Measurements from ENCODE around the gene BANK1. TPM values are rescaled to one million over a fixed set of nuclear protein-coding genes. Genes with fewer than 3 reads are reported as not detected.
A peak's percentile ranks its signal among the peaks of the same experiment; 100 is the strongest.

The BANK1 gene
- total RNA-seq, 1 donor from 2014 or later: 12.6 TPM

DNA sequence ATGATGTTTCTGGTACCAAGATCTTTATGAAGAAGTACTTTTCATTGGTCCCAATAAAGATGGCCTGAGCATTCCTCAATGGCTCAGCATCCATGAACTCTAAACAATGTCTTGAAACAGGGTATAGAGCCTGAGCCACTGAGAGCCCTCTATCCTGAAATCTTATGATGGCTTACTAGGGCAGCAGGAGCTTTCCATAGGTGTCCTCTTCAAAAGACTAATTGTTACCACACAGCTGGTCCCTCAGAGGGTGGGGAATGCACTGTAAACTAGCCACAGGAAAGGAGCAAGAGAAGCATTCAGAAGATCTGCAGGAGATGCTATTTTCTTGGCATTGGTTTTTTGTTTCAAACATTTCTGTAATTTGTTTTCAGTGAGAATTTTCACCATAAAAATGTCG is 5.6 kb upstream of the BANK1 start:
- H3K27ac ChIP-seq: no peak overlapping the region
- DNase-seq: no peak
- no peak overlapping the region for H3K4me3 ChIP-seq
- H3K9me3 ChIP-seq: no peaks in the 10 kb centered on the region
- no peak for ATAC-seq
- H3K27me3 ChIP-seq: no peaks in the 10 kb centered on the region
- H3K36me3 ChIP-seq: no peaks in the 10 kb centered on the region
- intact Hi-C loops (cut with DNase I): no loop called here
- TF ChIP-seq, protein P1, sequence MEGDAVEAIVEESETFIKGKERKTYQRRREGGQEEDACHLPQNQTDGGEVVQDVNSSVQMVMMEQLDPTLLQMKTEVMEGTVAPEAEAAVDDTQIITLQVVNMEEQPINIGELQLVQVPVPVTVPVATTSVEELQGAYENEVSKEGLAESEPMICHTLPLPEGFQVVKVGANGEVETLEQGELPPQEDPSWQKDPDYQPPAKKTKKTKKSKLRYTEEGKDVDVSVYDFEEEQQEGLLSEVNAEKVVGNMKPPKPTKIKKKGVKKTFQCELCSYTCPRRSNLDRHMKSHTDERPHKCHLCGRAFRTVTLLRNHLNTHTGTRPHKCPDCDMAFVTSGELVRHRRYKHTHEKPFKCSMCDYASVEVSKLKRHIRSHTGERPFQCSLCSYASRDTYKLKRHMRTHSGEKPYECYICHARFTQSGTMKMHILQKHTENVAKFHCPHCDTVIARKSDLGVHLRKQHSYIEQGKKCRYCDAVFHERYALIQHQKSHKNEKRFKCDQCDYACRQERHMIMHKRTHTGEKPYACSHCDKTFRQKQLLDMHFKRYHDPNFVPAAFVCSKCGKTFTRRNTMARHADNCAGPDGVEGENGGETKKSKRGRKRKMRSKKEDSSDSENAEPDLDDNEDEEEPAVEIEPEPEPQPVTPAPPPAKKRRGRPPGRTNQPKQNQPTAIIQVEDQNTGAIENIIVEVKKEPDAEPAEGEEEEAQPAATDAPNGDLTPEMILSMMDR (IDR thresholded peaks at IDR 0.05): no peak
- H3K4me1 ChIP-seq: no peaks in the 10 kb centered on the region

GRCh38 chr4:101785486-101785885 is 5.0 kb upstream of the BANK1 start:
- ATAC-seq: no peak
- no peak for DNase-seq
- intact Hi-C loops (cut with DNase I): no loop called here
- no peak overlapping the region for H3K4me3 ChIP-seq
- no peaks in the 10 kb centered on the region for H3K4me1 ChIP-seq
- H3K27me3 ChIP-seq: no peaks in the 10 kb centered on the region
- TF ChIP-seq, protein P1 (IDR thresholded peaks at IDR 0.05): no peak
- no peak overlapping the region for H3K27ac ChIP-seq
- no peaks in the 10 kb centered on the region for H3K36me3 ChIP-seq
- H3K9me3 ChIP-seq: no peaks in the 10 kb centered on the region

- Histone ChIP-seq H3K36me3 (no peaks in the 10 kb centered on the region), H3K27me3 (no peaks in the 10 kb centered on the region), H3K27ac (no peak overlapping the region), H3K4me1 (no peaks in the 10 kb centered on the region), H3K4me3 (no peak overlapping the region), H3K9me3 (no peaks in the 10 kb centered on the region)
- no peak for DNase-seq
- TF ChIP-seq, protein P1 (IDR thresholded peaks at IDR 0.05): no peak
- intact Hi-C loops (cut with DNase I): no loop called here
- ATAC-seq: no peak
These were observed 2.7 kb upstream of the BANK1 start for GRCh38 chr4:101787701-101788316.

GRCh38 chr4:101791182-101791558 is 640 bp downstream of the BANK1 start:
- Histone ChIP-seq H3K4me1 (no peaks in the 10 kb centered on the region), H3K4me3 (peak overlapping the region; percentile 55), H3K27ac (peak overlapping the region; percentile 75), H3K36me3 (no peaks in the 10 kb centered on the region), H3K27me3 (no peaks in the 10 kb centered on the region), H3K9me3 (no peaks in the 10 kb centered on the region)
- intact Hi-C loops (cut with DNase I): no loop called here
- TF ChIP-seq, protein P1 (IDR thresholded peaks at IDR 0.05): no peak
- no peak for DNase-seq
- ATAC-seq: peak; percentile 71

DNA sequence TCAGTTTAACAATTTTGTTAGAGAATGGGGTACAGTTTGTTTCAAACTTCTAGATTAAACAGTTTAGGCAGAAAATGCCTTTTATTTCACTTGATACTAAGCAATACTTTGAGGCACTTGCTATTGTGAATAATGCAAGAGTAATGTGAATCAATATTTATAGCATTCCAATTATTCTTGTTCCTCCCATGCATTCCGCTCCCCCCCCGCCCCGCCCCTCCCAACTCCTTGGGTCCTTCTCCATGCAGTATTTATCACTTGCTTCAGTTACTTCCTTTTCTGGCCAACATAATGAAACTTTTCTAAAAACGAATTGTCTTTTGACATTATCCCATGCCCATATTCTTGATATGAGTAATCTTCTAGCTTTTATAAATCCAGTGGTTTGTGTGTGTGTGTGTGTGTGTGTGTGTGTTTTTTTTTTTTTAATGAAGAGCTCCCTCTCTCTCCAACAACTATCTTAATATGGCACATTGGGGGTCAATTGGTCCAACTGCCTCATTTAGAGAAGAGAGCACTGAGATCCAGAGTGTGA is 1.6 kb downstream of the BANK1 start:
- Histone ChIP-seq H3K4me1 (no peaks in the 10 kb centered on the region), H3K4me3 (peak overlapping the region; percentile 55), H3K9me3 (no peaks in the 10 kb centered on the region), H3K27ac (no peak overlapping the region), H3K36me3 (no peaks in the 10 kb centered on the region), H3K27me3 (no peaks in the 10 kb centered on the region)
- no peak for ATAC-seq
- no peak for DNase-seq
- intact Hi-C loops (cut with DNase I): no loop called here
- TF ChIP-seq, protein P1 (IDR thresholded peaks at IDR 0.05): no peak
